Mesenchymal stem cell (in vitro differentiated cells and primary cell): Measurements from ENCODE around the gene INPP5E.
A peak's percentile ranks its signal among the peaks of the same experiment; 100 is the strongest.
"Not testable (repeated sequence)": the region's sequence is repeated elsewhere in the genome, so short reads cannot be mapped to it uniquely, and the experiment has no call there.

Source experiments
- DNase-seq: peaks from one replicate; pipeline ENCODE4 v3.0.0-alpha.2; 2013
- H2AFZ ChIP-seq: one replicate; pipeline ENCODE4 v1.6.1; 2013; ENCODE audit warnings: low read depth, mild to moderate bottlenecking, control low read depth, inconsistent platforms, low read length, moderate library complexity
- H2AK5ac ChIP-seq: 2 replicates; pipeline ENCODE4 v1.6.1; 2013; ENCODE audit warnings: low read length, moderate library complexity, mild to moderate bottlenecking, inconsistent platforms; ENCODE audit not compliant: severe bottlenecking
- H2BK120ac ChIP-seq: one replicate; pipeline ENCODE4 v1.6.1; 2013; ENCODE audit warnings: low read depth, mild to moderate bottlenecking, inconsistent platforms, low read length, moderate library complexity
- H2BK12ac ChIP-seq, 2 experiments: one replicate each; pipeline ENCODE4 v1.6.1; 2013; ENCODE audit warnings: inconsistent platforms in 2 of 2, low read length in 2 of 2, mild to moderate bottlenecking in 2 of 2, moderate library complexity in 2 of 2, control low read depth in 1 of 2
- H2BK15ac ChIP-seq: one replicate; pipeline ENCODE4 v1.6.1; 2013; ENCODE audit warnings: mild to moderate bottlenecking, low read depth, inconsistent platforms; ENCODE audit not compliant: poor library complexity, severe bottlenecking
- H2BK5ac ChIP-seq: 2 replicates; pipeline ENCODE4 v1.6.1; 2013; ENCODE audit warnings: low read depth, mild to moderate bottlenecking, low read length, control low read depth, inconsistent platforms; ENCODE audit not compliant: poor library complexity, severe bottlenecking
- H3K14ac ChIP-seq, 2 experiments: one replicate each; pipeline ENCODE4 v1.6.1; 2013; ENCODE audit warnings: inconsistent platforms in 2 of 2, low read length in 2 of 2, control low read depth in 1 of 2, mild to moderate bottlenecking in 1 of 2, moderate library complexity in 1 of 2
- H3K18ac ChIP-seq, 2 experiments: one replicate each; pipeline ENCODE4 v1.6.1; 2013; ENCODE audit warnings: inconsistent platforms in 2 of 2, low read length in 2 of 2, control low read depth in 1 of 2, low read depth in 1 of 2, mild to moderate bottlenecking in 1 of 2
- H3K23ac ChIP-seq, 2 experiments: one replicate each; pipeline ENCODE4 v1.6.1; 2013; ENCODE audit warnings: inconsistent platforms in 2 of 2, low read length in 2 of 2, mild to moderate bottlenecking in 2 of 2, moderate library complexity in 2 of 2, control low read depth in 1 of 2
- H3K27ac ChIP-seq: 2 replicates; pipeline ENCODE4 v1.5.1; 2013; ENCODE audit warnings: mild to moderate bottlenecking, moderate library complexity, low read length, control low read depth, inconsistent platforms; ENCODE audit not compliant: poor library complexity, severe bottlenecking
- H3K27me3 ChIP-seq, 2 experiments: 2 replicates each; pipeline versions ENCODE4 v1.6.1 to v1.7.0; 2013; ENCODE audit warnings: low read length in 2 of 2, mild to moderate bottlenecking in 2 of 2, moderate library complexity in 2 of 2, control low read depth in 1 of 2, inconsistent platforms in 1 of 2; ENCODE audit not compliant: control insufficient read depth in 1 of 2, insufficient read depth in 1 of 2
- H3K36me3 ChIP-seq, 2 experiments: 2 replicates each; pipeline versions ENCODE4 v1.6.1 to v1.7.0; 2013; ENCODE audit warnings: low read length in 2 of 2, control low read depth in 1 of 2, inconsistent platforms in 1 of 2, low read depth in 1 of 2, mild to moderate bottlenecking in 1 of 2; ENCODE audit not compliant: insufficient read depth in 2 of 2, control insufficient read depth in 1 of 2
- H3K4ac ChIP-seq, 2 experiments: one replicate each; pipeline ENCODE4 v1.6.1; 2013; ENCODE audit warnings: inconsistent platforms in 2 of 2, low read length in 2 of 2, mild to moderate bottlenecking in 2 of 2, moderate library complexity in 2 of 2, control low read depth in 1 of 2, low read depth in 1 of 2
- H3K4me1 ChIP-seq: 2 replicates; pipeline ENCODE4 v1.6.1; 2013; ENCODE audit warnings: low read depth, low read length, control low read depth; ENCODE audit not compliant: control insufficient read depth, insufficient read depth
- H3K4me2 ChIP-seq: 2 replicates; pipeline ENCODE4 v1.6.1; 2013; ENCODE audit warnings: low read length, mild to moderate bottlenecking, inconsistent platforms; ENCODE audit not compliant: poor library complexity, severe bottlenecking
- H3K4me3 ChIP-seq, 2 experiments: 2 replicates each; pipeline versions ENCODE4 v1.5.1 to v1.7.0; 2013; ENCODE audit warnings: low read length in 2 of 2, mild to moderate bottlenecking in 2 of 2, control low read depth in 1 of 2, low read depth in 1 of 2; ENCODE audit not compliant: insufficient read depth in 1 of 2
- H3K79me1 ChIP-seq: replicated peaks from 2 replicates; pipeline ENCODE4 v1.6.1; 2013; ENCODE audit warnings: mild to moderate bottlenecking, control low read depth, low read length, inconsistent platforms; ENCODE audit not compliant: poor library complexity, severe bottlenecking
- H3K9ac ChIP-seq: 2 replicates; pipeline ENCODE4 v1.7.0; 2013; ENCODE audit warnings: mild to moderate bottlenecking, low read length, moderate library complexity
- H3K9me3 ChIP-seq: 2 replicates; pipeline ENCODE4 v1.7.0; 2013; ENCODE audit warnings: mild to moderate bottlenecking, low read length; ENCODE audit not compliant: control insufficient read depth
- H4K8ac ChIP-seq: one replicate; pipeline ENCODE4 v1.6.1; 2013; ENCODE audit warnings: inconsistent platforms, mild to moderate bottlenecking, low read length, moderate library complexity
- H4K91ac ChIP-seq: one replicate; pipeline ENCODE4 v1.6.1; 2013; ENCODE audit warnings: mild to moderate bottlenecking, low read length, inconsistent platforms
- WGBS: methylation state at CpG from one replicate; pipeline ENCODE4 v1.1.7; 2013; ENCODE audit warnings: mixed read lengths; 5-methylcytosine and 5-hydroxymethylcytosine counted together

The INPP5E gene

DNA sequence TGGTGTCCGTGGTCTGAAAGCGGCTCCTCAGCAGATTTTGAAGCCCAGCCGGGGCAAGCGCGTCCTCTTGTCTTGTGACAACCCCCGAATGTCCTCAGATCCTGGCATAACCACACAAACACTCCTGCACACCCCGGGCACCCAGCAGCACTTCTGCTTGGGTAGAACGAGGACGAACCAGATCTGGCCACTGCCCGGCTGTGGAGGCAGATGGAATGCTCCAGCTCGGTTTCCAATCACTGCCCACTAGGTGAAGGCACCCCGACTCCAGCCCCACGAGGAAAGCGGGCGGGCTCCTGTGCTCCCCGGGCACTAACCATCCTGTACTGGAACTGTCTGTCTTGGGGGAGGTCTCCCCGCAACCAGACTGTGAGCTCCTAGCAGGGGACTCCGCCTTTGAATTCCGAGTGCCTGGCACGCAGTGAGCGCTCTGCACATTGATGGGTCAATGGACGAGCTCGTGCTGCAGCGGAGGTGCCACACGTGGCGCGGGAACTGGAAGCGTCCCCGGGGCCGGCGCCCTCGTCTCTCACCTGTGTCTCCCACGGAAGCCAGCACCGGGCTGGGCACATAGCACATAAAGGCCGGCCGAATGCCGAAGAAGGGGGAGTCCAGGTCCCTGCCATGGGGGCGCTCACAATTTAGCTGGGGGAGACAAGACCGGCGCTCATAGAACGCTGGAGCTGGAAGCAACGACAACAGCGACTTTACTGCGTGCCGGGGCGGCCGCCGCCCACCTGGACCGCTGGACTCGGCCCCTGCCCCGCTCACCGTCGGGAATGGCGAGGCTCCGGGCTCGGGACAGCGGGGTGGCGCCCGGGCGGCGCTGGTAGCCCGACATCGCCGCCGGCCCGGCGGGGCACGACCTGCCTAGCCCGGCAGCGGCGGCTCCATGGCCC is 29.8 kb downstream of the INPP5E start:
- Histone ChIP-seq H3K14ac (peak overlapping the region in 1 of 2 experiments; percentile 93), H4K91ac (peak overlapping the region; percentile 87), H3K4me2 (peak overlapping the region; percentile 96), H3K36me3 (peaks cover 42 to 57% of the 10 kb centered on the region in 2 experiments), H3K27me3 (no peaks in the 10 kb centered on the region), H2BK15ac (peak overlapping the region; percentile 15), H3K27ac (no peak overlapping the region), H3K9me3 (no peaks in the 10 kb centered on the region), H4K8ac (peak overlapping the region; percentile 27), H2AFZ (peak overlapping the region; percentile 56), H3K9ac (peak overlapping the region; percentile 92), H2BK5ac (no peak overlapping the region), H3K79me1 (peaks cover 37% of the 10 kb centered on the region), H3K18ac (peak overlapping the region; percentile 73 to 94), H3K23ac (peak overlapping the region in 1 of 2 experiments; percentile 91), H3K4ac (peak overlapping the region; percentile 73 to 90), H2AK5ac (no peak overlapping the region), H3K4me3 (peak overlapping the region; percentile 78 to 88), H2BK120ac (peak overlapping the region; percentile 39), H3K4me1 (peaks cover 20% of the 10 kb centered on the region), H2BK12ac (peak overlapping the region in 1 of 2 experiments; percentile 38)
- peak; percentile 65 for DNase-seq
- WGBS, result 22% methylated on average over 45 of the region's 71 CpGs

DNA sequence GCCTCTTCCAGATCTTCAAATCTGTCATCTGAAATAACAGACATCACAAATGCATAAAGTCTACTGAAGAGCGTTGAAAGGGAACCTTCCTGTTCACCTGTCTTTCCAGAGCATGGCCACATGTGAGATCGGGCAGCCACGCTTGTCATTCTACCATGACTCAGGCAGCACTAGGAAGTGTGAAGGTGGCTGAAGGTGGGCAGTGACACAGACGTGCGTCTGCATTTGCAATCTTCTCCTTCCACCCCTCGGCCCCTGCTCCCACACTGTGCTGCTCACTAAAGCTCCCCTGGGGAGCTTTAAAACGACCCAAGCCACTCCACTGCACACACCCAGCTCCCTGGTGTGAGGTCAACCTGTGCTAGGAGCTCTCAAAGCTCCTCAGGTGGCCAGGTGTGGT is 31.7 kb downstream of the INPP5E start:
- no peak overlapping the region for H3K14ac ChIP-seq
- H3K4me1 ChIP-seq, result peaks cover 19% of the 10 kb centered on the region
- no peak overlapping the region for H2AFZ ChIP-seq
- no peak overlapping the region for H3K4ac ChIP-seq
- H3K9ac ChIP-seq, result no peak overlapping the region
- H3K9me3 ChIP-seq, result no peaks in the 10 kb centered on the region
- no peaks in the 10 kb centered on the region for H3K27me3 ChIP-seq
- H3K36me3 ChIP-seq, result peaks cover 39 to 53% of the 10 kb centered on the region in 2 experiments
- WGBS, result 79% methylated on average over 7 of the region's 7 CpGs
- no peak for DNase-seq
- no peak overlapping the region for H2BK5ac ChIP-seq
- no peak overlapping the region for H4K91ac ChIP-seq
- no peak overlapping the region for H3K18ac ChIP-seq
- H3K79me1 ChIP-seq, result peaks cover 35% of the 10 kb centered on the region
- H3K4me3 ChIP-seq, result no peak overlapping the region
- no peak overlapping the region for H3K4me2 ChIP-seq
- no peak overlapping the region for H2BK15ac ChIP-seq
- H3K23ac ChIP-seq, result no peak overlapping the region
- no peak overlapping the region for H2BK12ac ChIP-seq
- no peak overlapping the region for H2AK5ac ChIP-seq
- no peak overlapping the region for H3K27ac ChIP-seq
- H4K8ac ChIP-seq, result no peak overlapping the region
- H2BK120ac ChIP-seq, result no peak overlapping the region

- Histone ChIP-seq H3K79me1 (peaks cover 33% of the 10 kb centered on the region), H3K4me1 (peaks cover 19% of the 10 kb centered on the region), H3K36me3 (peaks cover 44 to 52% of the 10 kb centered on the region in 2 experiments)
- not testable (repeated sequence) for H2AFZ ChIP-seq, H2AK5ac ChIP-seq, H3K14ac ChIP-seq, H3K27ac ChIP-seq, H3K9me3 ChIP-seq, H3K27me3 ChIP-seq, H2BK5ac ChIP-seq, H3K23ac ChIP-seq, H2BK15ac ChIP-seq, H3K9ac ChIP-seq, H3K18ac ChIP-seq, H4K91ac ChIP-seq, H3K4ac ChIP-seq, H2BK12ac ChIP-seq, H3K4me3 ChIP-seq, DNase-seq, H2BK120ac ChIP-seq, H4K8ac ChIP-seq, H3K4me2 ChIP-seq
- 96% methylated on average over 22 of the region's 28 CpGs for WGBS
Measured at GRCh38 chr9:136407061-136407460, 32.6 kb downstream of the INPP5E start.

- not testable (repeated sequence) for H3K4me2 ChIP-seq, H2BK5ac ChIP-seq, H4K91ac ChIP-seq, H3K18ac ChIP-seq, H3K14ac ChIP-seq, H2AFZ ChIP-seq, H4K8ac ChIP-seq, H3K27me3 ChIP-seq, H3K4me3 ChIP-seq, H2BK15ac ChIP-seq, H2AK5ac ChIP-seq, DNase-seq, H3K9ac ChIP-seq, H3K27ac ChIP-seq, H3K23ac ChIP-seq, H3K4ac ChIP-seq, H3K9me3 ChIP-seq, H2BK120ac ChIP-seq, H2BK12ac ChIP-seq
- WGBS, result 96% methylated on average over 10 of the region's 10 CpGs
- peaks cover 33% of the 10 kb centered on the region for H3K79me1 ChIP-seq
- H3K36me3 ChIP-seq, result peaks cover 50 to 54% of the 10 kb centered on the region in 2 experiments
- peaks cover 12% of the 10 kb centered on the region for H3K4me1 ChIP-seq
Measured at GRCh38 chr9:136405904-136406303, 33.7 kb downstream of the INPP5E start.
